Astrocyte of the spinal cord (primary cell): ENCODE data around the gene CDK11B.
A peak's percentile ranks its signal among the peaks of the same experiment; 100 is the strongest.
"Not testable (repeated sequence)": the region's sequence is repeated elsewhere in the genome, so short reads cannot be mapped to it uniquely, and the experiment has no call there.

Source experiments
- DNase-seq: peaks from one replicate; pipeline ENCODE4 v3.0.0; 2011; ENCODE audit warnings: low read depth, low spot score
- H3K4me3 ChIP-seq: 2 replicates; pipeline ENCODE4 v1.5.1; 2011; ENCODE audit warnings: low read depth, mild to moderate bottlenecking, low read length, moderate library complexity
- in situ Hi-C: cut with HindIII; loops from 2 replicates; pipeline ENCODE4 v1.10.0; 2017; ENCODE audit warnings: low sequenced_read_pairs
- TF ChIP-seq, protein P1 (sequence below): IDR thresholded peaks from 2 replicates; pipeline ENCODE4 v1.5.1; 2012; ENCODE audit warnings: low read depth, mild to moderate bottlenecking, low read length, inconsistent platforms

CDK11B gene

DNA sequence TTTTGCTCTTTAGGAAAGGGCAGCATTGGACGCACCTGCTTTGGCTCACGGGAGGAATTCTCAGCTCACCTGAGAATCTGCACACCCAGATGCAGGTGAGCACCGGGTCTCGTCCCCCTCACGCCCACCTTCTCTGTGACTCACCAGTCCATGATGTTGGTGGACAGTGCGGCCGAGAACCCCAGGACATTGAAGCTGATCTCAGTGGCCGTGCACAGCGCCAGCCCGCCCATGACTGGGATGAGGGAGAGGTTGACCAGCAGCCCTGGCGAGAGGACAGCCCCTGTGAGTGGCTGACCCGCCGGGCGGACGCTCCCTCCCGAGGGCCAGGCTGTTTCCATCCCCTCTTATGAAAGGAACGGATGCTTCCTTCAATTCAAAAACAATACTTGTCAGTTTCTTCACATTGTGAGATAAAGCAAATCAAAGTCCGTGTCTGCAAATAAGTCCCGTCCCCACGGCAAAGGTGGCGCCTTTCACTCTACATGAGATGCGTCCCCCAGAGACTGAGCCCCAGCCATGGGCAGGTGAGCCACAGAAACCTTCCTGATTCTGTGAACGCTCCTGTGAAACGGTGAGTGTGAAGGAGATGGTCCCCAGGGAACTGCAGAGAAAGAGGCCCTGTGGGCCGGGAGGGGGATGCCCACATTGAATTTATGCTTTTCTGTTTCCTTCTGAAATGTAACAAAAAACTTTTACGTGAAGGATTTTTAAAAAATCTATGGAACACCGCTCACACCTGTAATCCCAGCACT lies 12.7 kb upstream of the CDK11B start:
- DNase-seq, result no peak
- in situ Hi-C loops, result no loop called here
- H3K4me3 ChIP-seq, result no peak overlapping the region
- TF ChIP-seq, protein P1, sequence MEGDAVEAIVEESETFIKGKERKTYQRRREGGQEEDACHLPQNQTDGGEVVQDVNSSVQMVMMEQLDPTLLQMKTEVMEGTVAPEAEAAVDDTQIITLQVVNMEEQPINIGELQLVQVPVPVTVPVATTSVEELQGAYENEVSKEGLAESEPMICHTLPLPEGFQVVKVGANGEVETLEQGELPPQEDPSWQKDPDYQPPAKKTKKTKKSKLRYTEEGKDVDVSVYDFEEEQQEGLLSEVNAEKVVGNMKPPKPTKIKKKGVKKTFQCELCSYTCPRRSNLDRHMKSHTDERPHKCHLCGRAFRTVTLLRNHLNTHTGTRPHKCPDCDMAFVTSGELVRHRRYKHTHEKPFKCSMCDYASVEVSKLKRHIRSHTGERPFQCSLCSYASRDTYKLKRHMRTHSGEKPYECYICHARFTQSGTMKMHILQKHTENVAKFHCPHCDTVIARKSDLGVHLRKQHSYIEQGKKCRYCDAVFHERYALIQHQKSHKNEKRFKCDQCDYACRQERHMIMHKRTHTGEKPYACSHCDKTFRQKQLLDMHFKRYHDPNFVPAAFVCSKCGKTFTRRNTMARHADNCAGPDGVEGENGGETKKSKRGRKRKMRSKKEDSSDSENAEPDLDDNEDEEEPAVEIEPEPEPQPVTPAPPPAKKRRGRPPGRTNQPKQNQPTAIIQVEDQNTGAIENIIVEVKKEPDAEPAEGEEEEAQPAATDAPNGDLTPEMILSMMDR, result no peak

DNA sequence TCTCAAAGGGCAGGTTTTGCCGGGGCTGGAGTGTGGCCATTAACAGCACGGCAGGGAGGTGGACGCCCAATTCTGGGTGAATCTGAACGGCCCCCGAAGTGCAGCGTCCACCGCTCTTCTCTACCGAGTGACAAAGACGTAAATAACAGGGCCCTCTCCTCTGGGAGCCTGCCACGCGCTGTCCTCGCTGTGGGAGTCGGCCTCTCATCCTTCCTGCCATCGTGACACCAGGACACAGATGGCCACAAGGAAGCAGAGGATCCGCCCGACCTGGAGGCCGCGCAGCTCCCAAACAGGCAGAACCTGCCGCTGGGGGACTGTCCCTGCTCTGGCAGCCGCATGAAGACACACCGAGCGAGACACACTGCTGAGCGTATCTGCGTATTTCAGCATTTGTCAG lies 12.1 kb upstream of the CDK11B start:
- H3K4me3 ChIP-seq, result no peak overlapping the region
- DNase-seq, result no peak
- in situ Hi-C loops, result no loop called here
- TF ChIP-seq, protein P1, result no peak

DNA sequence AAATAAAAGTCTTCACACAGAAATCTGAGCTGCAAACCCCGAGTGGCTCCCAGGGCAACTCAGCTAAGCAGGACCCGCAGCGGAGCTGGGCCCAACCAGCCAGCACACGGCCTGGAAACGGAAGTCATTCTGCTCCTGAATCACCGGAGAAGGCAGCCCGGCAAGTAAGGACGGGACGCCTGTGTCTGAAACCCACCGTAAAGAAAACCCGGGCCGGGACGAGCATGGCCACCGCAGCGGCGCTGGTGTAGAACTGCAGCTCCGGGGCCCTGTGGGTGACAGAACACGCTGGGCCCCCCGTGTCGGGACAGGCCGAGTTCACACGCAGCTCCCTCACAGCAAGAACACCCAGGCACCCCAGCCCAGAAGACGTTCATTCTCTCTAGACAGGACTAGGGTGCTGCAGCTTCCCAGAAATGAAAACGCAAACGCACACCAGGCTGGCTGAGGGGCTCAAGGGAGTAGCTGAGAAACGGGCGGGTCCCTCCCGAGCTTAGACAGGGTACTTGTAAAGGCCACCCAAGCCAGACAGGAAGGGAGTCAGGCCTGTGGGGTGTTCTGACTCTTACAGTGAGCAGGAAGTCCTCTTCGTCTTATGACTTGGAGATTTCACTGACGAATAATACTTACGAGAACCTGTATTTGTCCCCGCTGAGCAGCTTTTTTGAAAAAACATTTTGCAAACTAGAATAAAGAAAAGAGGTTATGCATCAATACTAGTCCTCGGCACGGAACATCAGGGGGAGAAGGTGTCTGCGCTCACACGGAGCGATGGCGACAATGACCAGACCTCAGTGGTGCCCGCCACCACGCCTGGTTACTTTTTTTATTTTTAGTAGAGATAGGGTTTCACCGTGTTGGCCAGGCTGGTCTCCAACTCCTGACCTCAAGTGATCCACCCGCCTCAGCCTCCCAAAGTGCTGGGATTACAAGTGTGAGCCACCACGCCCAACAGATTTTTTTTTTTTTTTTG lies 10.9 kb upstream of the CDK11B start:
- no peak for DNase-seq
- TF ChIP-seq, protein P1, result no peak
- no peak overlapping the region for H3K4me3 ChIP-seq
- in situ Hi-C loops, result no loop called here

- in situ Hi-C loops, result no loop called here
Observed at GRCh38 chr1:1666526-1666925, 7.7 kb upstream of the CDK11B start.

DNA sequence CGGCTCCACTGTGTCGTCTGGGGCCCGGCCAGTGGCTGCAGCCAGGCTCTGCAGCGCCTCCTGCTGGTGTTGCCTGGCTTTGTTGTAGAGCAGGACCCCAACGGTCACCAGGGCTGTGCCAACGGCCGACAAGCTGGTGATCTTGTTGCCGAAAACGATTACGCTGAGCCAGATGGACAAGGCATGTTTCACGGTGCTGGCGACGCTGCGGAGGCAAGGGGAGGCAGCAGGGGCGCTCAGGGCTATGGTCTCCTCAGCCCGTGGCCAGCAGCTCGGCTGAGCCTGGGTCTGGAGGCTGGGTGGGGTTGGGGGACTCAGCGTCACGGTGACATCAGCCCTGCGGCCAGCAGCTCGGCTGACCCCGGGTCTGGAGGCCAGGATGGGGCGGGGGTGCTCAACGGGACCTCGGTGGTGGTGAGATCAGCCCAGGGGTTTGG lies 7.0 kb upstream of the CDK11B start:
- TF ChIP-seq, protein P1, result peak; percentile 60
- in situ Hi-C loops, result no loop called here
- no peak for DNase-seq
- H3K4me3 ChIP-seq, result no peak overlapping the region

More at GRCh38 chr1:1666526-1666925, 7.7 kb upstream of the CDK11B start:
- no peak for DNase-seq
- TF ChIP-seq, protein P1, result no peak
- no peak overlapping the region for H3K4me3 ChIP-seq

DNA sequence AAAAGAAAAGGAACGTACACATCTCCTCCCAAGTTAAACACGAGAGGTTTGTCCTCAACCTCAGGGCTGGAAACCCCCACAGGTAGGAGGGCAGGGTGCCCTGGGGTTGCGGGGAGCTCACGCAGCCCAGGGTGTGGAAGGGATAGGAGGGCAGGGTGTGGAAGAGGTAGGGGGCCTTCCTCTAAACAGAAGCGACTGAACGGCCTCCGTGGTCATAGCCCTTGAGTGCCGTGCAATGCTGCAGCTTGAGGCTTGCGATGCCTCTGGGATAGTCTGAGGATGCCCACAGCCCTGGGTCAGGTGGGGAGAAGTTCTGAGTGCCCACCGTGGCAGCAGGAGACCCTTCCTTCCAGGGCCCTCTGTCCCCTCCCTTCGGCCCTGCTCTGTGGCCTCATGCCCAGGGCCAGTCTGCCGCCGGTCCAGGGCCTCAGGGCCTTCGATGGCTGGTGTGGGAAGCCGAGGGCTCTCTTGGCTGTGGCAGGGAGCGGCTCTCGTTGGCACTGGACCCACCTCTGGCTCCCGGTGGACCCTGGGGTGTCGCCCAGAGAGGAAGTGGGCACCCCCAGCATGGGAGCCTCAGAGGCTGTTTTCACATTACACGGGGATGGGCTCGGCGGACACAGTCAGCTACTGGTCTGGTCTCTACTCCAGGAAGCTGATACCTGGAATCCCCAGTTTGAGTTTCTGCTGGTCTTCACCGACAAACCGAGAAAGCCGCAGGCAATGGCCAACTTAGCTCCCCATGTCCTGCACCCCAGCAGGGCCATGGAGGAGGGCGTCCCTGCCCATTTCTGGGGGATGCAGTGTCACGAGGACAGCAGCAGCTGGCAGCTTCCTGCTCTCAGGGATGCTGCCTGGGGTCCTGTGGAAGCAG lies 6.4 kb upstream of the CDK11B start:
- H3K4me3 ChIP-seq, result no peak overlapping the region
- TF ChIP-seq, protein P1, result no peak
- in situ Hi-C loops, result no loop called here
- no peak for DNase-seq

- in situ Hi-C loops, result not testable (repeated sequence)
Observed at GRCh38 chr1:1664318-1664717, 5.5 kb upstream of the CDK11B start.

DNA sequence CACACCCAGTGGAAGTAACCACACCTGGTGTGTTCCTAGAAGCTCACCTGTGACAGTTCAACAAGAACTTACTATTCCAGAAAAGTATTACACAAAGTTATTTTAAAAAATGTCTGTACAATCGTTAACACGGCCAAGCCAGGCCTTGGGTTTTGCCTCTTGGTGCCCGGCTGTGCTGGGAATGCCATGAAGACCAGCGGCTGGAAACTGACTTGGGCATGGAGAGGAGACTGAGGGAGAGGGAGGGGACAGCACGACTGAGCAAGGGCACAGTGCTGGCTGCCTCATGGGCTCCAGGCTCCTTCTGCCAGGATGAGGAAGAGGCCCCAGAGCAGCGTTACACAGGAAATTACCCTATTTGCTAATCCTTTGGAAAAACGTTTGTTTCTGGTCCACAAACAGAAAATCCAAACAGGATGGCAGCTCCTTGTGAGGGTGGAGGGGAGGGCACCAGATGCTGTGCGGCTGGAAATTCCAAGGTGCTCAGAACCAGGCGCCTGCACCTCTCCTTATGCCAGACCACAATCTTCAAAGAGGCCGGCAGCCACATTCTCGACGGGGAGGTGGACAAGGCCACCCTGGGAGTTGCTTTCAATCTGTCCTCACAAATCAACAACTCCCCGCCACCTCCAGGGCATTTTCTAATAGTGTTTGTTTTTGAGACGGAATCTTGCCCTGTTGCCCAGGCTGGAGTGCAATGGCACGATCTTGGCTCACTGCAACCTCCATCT lies 4.2 kb upstream of the CDK11B start:
- H3K4me3 ChIP-seq, in situ Hi-C loops, DNase-seq: not testable (repeated sequence)

More at GRCh38 chr1:1664318-1664717, 5.5 kb upstream of the CDK11B start:
- DNase-seq, H3K4me3 ChIP-seq: not testable (repeated sequence)

- H3K4me3 ChIP-seq, DNase-seq, in situ Hi-C loops: not testable (repeated sequence)
Observed at GRCh38 chr1:1662392-1662791, 3.6 kb upstream of the CDK11B start.
